ENCODE measurements around the gene MYL9. TPM values are rescaled to one million over a fixed set of nuclear protein-coding genes. Genes with fewer than 3 reads are reported as not detected.

Gene MYL9
- total RNA-seq, 1 donor from 2014 or later: 1,967 TPM

DNA sequence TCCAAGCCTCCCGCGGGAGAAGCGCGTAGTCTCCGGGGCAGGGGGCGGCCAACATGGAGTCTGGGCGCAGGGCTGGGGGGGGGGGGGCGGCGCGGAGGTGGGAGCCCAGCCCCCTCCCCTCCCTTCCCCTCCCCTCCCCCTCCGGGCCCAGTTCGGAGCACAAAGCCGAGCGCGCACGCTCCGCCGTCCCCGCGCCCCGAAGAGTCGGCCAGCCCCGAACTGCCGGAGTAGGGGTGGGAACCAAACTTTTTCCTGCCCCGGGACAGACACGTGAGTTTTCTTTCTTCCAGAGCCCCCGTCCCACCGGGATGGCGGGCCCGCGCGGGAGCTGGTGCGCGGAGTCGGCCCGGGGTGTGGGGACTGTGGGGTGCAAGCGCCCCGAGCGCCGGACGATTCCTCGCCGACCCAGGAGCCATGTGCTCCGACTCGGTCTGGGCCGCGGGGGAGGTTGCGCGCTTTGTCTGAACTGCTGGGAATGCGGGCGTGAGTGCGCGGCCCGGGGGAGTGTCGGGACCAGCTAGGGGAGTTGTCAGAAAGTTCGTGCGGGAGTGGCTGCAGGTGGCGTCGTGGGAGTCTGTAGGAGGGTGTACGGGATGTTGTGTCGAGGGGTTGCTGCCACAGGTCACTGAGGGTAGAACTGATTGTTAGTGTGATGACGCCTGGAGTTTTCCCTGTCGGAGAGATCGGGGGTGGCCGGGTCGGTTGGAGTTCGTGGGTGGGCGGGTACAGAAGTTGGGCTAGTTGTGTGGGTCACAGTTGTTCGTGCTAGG, 33.2 kb downstream of the MYL9 start:
- intact Hi-C loops (cut with micrococcal nuclease): no loop called here
- ATAC-seq (peak; percentile 47), DNase-seq (peak; percentile 64)

DNA sequence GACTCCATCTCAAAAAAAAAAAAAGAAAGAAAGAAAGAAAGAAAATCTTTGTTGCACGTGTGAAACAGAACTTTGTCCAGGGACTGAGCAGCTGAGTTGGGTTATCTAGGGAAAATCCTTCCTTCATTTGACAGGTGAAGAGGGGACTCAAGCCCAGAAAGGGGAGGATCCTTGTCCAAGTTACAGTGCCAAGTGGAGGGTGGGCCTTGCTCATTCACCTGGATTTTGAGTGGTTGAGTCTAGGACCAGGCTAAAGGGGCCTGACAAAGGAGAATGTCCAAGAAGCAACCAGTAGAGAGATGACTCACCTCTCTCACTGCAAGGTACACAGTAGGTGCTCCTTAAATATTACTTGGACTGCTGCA, 34.7 kb downstream of the MYL9 start:
- ATAC-seq (no peak), DNase-seq (no peak)
- intact Hi-C loops (cut with micrococcal nuclease): no loop called here

DNA sequence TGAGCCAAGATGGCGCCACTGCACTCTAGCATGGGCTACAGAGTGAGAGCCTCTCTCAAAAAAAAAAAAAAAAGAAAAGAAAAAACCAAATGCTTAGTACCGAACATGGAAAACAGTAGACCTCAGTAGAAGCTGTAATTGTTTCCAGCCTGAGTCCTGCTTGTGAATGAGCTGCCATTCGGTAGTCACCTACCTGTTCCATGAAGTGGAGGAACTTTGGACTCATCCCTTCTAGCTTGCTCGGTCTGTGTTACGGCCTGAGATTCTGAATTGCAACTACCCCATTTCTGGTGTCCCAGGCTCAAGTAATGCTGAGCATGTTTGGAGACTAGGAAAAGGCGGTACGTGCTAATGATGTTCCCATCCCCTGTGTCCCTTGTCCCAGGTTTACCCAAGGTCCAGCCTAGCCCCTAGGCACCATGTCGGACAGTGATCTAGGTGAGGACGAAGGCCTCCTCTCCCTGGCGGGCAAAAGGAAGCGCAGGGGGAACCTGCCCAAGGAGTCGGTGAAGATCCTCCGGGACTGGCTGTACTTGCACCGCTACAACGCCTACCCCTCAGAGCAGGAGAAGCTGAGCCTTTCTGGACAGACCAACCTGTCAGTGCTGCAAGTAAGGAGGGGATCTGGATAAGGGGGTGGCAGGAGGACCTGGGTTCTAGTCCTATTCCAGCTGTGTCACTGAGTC, 37.2 kb downstream of the MYL9 start:
- intact Hi-C loops (cut with micrococcal nuclease): no loop called here
- DNase-seq (no peak), ATAC-seq (no peak)

DNA sequence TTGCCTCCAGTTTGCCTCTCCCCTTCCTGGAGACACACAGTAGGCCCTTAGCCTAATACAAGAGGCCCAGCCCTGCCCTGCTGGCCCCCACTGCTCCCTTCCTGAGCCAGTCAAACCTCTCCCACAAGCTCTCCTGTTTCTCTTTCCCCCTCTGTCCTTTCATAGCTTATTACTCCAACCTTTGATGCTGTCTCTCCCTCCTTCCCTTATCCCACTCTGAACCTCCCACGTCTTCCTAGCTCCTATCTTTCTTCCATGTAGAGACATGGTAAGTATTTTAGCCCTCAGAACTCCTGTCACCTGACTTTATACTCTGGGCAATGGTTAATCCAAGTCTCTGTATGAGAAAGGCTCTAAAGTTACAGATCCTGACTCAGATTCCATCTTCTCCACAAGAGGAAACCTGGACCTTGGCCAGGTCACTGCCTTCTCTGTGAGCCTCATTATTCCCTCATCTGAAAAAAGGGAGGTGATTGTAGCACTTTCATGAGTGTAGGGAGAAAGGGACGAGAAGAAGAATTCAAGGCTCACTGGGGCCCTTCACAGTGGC, 38.8 kb downstream of the MYL9 start:
- ATAC-seq (no peak), DNase-seq (no peak)
- intact Hi-C loops (cut with micrococcal nuclease): no loop called here

DNA sequence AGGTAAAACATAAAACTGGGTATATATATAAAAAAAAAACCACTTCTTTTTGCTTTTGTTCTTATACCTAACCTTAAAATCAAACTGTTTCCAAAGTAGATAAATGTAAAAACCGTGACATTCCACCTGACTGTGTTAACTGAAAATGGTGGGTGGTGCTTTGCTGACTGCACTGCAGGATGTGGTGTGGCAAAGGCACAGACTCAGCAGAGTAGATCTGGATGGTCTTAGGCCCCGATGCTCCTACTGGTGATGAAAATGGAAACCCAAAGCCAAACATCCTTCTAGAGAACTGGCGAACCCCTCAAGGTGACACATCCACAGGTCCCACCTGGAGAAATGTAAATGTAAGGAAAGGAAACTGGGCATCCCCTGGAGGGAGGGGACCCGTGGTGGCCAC, 41.0 kb downstream of the MYL9 start:
- no peak for ATAC-seq
- no peak for DNase-seq
- intact Hi-C loops (cut with micrococcal nuclease): no loop called here

DNA sequence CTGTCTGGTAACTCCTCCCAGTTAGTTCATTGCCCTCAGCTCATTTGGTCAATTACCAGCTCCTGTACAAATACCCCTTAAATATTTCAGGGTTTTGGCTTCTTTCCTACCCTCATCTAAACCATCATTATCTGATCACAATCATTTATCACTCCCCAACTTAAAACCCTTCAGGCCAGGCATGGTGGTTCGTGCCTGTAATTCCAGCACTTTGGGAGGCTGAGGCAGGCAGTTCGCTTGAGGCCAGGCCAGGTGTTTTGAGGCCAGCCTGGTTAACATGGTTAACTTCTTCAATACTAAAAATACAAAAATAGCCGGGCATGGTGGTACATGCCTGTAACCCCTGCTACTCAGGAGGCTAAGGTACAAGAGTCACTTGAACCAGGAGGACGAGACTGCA, 41.5 kb downstream of the MYL9 start:
- ATAC-seq: no peak
- intact Hi-C loops (cut with micrococcal nuclease): no loop called here

DNA sequence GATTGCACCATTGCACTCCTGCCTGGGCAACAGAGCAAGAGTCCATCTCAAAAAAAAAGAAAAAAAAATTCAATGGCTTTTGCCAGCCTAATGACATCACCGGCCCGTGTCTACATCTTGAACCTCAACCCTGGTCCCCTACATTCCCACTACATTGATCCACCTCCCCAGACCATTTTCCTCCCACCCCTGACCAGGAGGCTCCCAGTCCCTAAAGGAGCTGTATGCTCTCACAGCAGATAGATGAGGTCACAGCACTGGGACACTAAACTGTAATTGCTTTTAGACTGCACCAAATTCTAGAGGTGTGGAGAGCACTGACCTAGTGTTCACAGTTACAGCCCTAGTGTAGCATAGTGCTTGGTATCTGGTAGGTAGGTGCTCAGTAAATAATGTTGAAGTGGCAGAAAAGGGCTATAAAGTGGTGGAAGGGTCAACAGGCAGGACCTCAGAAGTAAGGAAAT, 42.7 kb downstream of the MYL9 start:
- DNase-seq (no peak), ATAC-seq (no peak)
- intact Hi-C loops (cut with micrococcal nuclease): no loop called here

More for the DNA sequence above, 41.5 kb downstream of the MYL9 start:
- DNase-seq: no peak

DNA sequence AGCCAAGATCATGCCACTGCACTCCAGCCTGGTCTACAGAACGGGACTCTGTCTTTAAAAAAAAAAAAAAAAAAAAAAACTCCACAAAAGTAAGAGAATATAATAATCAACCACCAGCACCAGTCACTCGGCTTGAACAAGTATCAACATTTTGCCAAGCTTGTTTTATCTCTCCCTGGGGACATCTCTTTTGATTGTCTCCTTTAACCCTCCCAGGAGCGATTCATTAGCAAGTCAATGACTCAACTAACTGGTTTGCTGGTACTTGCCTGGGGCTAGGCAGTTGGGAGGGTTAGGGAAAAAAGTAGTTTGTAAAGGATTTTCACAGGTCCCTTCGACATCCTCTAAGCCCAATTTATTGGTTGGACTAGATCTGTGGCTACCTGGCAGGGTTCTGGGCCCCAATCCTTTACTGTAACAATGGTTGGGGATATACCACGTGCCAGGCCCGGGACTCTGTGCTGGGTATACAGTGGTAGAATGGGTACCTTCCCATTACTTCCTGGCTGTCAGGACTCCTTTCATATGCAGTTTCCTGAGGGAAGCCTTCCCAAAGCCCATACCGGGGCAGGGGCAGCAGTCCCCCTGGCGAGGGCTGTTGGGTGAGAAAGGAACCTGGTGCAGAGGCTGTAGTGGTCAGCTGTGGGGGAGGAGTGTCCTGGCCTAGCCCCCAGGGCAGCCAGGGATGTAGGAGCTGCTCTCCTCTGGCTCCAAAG, 44.2 kb downstream of the MYL9 start:
- intact Hi-C loops (cut with micrococcal nuclease): no loop called here
- no peak for DNase-seq
- ATAC-seq: no peak

DNA sequence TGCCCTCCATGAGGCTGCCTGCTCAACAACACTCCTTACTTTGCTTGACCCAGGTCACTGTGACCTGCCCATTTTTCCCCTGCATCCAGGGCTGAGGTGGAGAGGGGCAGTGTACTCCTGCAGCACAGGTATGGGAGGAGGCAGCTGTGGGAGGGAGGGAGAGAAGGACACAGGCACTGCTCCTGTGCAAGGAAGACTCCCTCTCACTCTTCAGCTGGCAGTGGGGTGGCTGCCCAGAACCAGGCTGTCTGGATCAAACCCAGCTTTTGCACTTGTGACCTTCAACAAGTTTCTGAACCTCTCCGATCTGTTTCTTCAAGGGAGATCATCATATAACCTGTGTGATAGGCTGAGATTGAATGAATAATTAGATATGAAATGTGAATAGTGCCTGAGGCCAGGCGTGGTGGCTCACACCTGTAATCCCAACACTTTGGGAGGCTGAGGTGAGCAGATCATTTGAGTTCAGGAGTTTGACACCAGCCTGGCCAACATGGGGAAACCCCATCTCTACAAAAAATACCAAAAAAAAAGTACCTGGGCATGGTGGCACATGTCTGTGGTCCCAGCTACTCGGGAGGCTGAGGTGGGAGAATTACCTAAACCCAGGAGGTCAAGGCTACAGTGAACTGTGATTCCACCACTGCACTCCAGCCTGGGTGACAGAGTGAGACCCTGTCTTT, 46.2 kb downstream of the MYL9 start:
- intact Hi-C loops (cut with micrococcal nuclease): no loop called here
- ATAC-seq (peak; percentile 45), DNase-seq (no peak)

DNA sequence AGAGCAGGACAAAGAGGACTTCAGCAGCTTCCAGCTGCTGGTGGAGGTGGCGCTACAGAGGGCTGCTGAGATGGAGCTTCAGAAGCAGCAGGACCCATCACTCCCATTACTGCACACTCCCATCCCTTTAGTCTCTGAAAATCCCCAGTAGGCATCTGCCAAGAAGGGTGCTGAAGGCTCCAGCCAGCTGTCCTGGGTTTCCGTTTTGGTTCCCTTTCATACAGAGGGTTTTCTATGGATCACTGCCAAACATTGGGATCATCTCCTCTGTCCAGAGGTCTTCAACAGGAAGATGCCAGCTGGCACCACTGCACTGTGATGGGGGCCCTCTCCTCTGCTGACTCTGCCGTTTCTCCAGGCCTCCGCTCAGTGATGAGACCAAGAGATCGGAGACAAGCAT, 50.0 kb downstream of the MYL9 start:
- intact Hi-C loops (cut with micrococcal nuclease): no loop called here
- no peak for DNase-seq
- no peak for ATAC-seq

DNA sequence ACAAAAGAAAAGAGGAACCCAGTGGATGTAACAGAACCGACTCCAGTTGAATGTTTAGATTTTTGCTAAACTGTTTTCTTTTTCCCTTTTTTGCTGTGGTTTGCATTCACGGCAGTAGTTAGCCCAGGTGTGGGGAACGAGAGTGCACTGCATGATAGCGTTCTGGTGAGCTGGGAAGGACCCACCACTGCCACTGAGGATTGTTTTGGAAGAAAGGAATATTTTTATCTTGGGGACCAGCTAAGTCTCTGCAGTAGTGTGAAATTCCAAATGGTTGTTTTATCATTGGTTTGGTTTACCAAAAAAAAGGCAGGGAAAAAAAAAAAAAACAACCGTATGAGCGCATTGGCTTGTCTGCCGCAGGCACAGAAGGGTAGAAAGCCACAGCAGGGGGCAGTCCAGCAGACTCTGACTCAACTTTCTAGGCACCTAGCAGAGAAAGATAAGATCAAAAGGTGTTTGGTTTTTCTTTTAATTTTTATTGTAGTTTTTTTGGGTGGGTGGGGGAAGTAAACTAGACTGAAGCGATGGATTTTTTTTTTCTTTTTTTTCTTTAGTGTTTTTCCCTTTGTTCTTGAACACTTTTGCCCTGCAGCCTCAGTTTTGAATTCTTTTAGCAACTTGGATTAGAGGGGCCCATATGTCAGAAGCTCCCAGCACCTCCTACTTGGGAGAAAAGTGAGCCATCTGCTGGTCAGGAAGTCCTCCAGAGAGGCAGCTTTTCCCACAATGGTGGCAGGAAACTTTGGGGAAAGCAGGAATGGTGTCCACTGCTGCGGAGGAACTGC, 50.7 kb downstream of the MYL9 start:
- intact Hi-C loops (cut with micrococcal nuclease): no loop called here
- ATAC-seq (peak; percentile 57), DNase-seq (no peak)

DNA sequence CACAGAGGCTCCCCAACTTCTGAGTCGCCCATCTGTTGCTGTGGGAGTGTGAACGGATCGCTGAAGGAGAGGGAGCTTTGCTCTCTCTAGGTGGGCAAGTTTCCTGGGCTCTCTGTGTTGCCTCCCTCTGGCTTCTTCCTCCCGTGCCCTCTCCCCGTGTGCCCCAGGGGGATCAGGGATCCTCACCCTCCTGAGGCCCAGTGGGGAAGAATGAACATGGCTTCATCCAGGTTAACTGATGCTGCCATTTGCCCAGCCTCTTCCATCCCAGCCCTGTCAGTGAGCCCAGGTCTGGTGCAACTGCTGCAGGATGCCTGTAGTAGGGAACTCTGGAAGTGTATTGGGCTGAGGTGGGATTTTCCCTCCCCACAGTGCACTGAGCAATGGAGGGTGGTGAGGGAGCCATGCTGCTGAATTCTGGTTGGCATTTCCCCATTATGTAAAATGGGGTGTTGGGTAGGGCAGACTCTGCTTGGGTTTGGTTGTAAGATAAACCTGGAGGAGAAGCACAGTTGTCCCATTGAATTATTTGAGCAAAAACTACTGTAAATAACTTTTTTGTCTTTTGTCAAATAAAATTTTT, 52.1 kb downstream of the MYL9 start:
- DNase-seq: no peak
- ATAC-seq: no peak
- intact Hi-C loops (cut with micrococcal nuclease): no loop called here

DNA sequence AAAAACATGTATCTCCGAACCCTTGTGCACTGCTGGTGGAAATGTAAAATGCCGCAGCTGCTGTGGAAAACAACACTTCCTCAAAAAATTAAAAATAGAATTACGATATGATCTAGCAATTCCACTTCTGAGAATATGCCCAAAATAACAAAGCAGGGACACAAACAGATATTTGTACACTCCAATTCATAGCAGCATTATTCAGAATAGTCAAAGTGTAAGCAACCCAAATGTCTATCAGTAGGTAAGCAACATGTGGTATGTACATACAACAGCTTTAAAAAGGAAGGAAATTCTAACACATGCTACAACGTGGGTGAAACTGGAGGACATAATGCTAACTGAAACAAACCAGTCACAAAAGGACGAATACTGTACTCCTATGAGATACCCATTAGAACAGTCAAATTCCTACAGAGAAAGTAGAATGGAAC, 58.6 kb downstream of the MYL9 start:
- ATAC-seq (no peak), DNase-seq (no peak)
- intact Hi-C loops (cut with micrococcal nuclease): no loop called here

Other genes with a start within 250 kb of the MYL9 start
- gene DLGAP4, start 235.2 kb upstream of the MYL9 start, total RNA-seq: 38.1 TPM
- 7.6 TPM for gene TGIF2, start 32.1 kb downstream of the MYL9 start, total RNA-seq
- 53.4 TPM for gene RAB5IF, start 64.3 kb downstream of the MYL9 start, total RNA-seq
- 0.47 TPM for gene SLA2, start 104.7 kb downstream of the MYL9 start, total RNA-seq
- gene NDRG3, start 204.6 kb downstream of the MYL9 start, total RNA-seq: 35.7 TPM
- 4.5 TPM for gene DSN1, start 232.2 kb downstream of the MYL9 start, total RNA-seq

Data from left ventricle myocardium superior (tissue), 1 donor.